HepG2 (cell line): ENCODE measurements around the gene RNU6-1. TPM values are rescaled to one million over a fixed set of nuclear protein-coding genes. Genes with fewer than 3 reads are reported as not detected.

Experiments
- EEA1 ChIP-seq: sonication (generic); formaldehyde crosslinking; IDR thresholded peaks from 2 replicates; pipeline ENCODE4 v1.5.1; 2020; ENCODE audit warnings: mild to moderate bottlenecking, missing genetic modification reagents, borderline replicate concordance
- EED ChIP-seq: sonication (generic); formaldehyde crosslinking; IDR thresholded peaks from 2 replicates; pipeline ENCODE4 v1.5.0; 2020; ENCODE audit warnings: mild to moderate bottlenecking, missing genetic modification reagents
- MEF2D ChIP-seq: sonication (generic); formaldehyde crosslinking; IDR thresholded peaks from 2 replicates; pipeline ENCODE4 v1.5.1; 2020; ENCODE audit warnings: mild to moderate bottlenecking, missing genetic modification reagents
- NBN ChIP-seq: fragments of 450-650 bp; conservative IDR thresholded peaks from 2 replicates; pipeline ENCODE4 v1.6.1; 2017
- NR2F2 ChIP-seq: IDR thresholded peaks from 2 replicates; pipeline ENCODE4 v1.6.1; 2012; ENCODE audit warnings: low read depth, inconsistent platforms, borderline replicate concordance
- RCOR2 ChIP-seq: IDR thresholded peaks from 2 replicates; pipeline ENCODE4 v1.6.1; 2016; ENCODE audit warnings: missing biosample characterization, missing genetic modification reagents
- SPEN ChIP-seq: sonication (generic); formaldehyde crosslinking; IDR thresholded peaks from 2 replicates; pipeline ENCODE4 v1.5.1; 2020; ENCODE audit warnings: low read depth, mild to moderate bottlenecking, missing genetic modification reagents
- TRIM22 ChIP-seq: fragments of 450-650 bp; IDR thresholded peaks from 2 replicates; pipeline ENCODE4 v1.6.1; 2017
- TSC22D2 ChIP-seq: sonication (generic); formaldehyde crosslinking; IDR thresholded peaks from 2 replicates; pipeline ENCODE4 v1.5.1; 2020; ENCODE audit warnings: missing genetic modification reagents, mild to moderate bottlenecking, borderline replicate concordance
- ZKSCAN1 ChIP-seq: fragments of 150-350 bp; IDR thresholded peaks from 2 replicates; pipeline ENCODE4 v1.6.1; 2014; ENCODE audit warnings: low read length
- ZNF274 ChIP-seq: sonication (generic); formaldehyde crosslinking; IDR thresholded peaks from 2 replicates; pipeline ENCODE4 v1.5.1; 2020; ENCODE audit warnings: mild to moderate bottlenecking, missing genetic modification reagents
- ZNF574 ChIP-seq: sonication (generic); formaldehyde crosslinking; IDR thresholded peaks from 2 replicates; pipeline ENCODE4 v1.4.0; 2020; ENCODE audit warnings: missing genetic modification reagents
- ZNF589 ChIP-seq: sonication (generic); formaldehyde crosslinking; conservative IDR thresholded peaks from 2 replicates; pipeline ENCODE4 v1.8.0; 2022; ENCODE audit warnings: mild to moderate bottlenecking, moderate library complexity, missing genetic modification reagents
- ZNF839 ChIP-seq: sonication (generic); formaldehyde crosslinking; IDR thresholded peaks from 2 replicates; pipeline ENCODE4 v1.4.0; 2020; ENCODE audit warnings: missing genetic modification reagents, mild to moderate bottlenecking, borderline replicate concordance
- ZNF850 ChIP-seq: sonication (generic); formaldehyde crosslinking; conservative IDR thresholded peaks from 2 replicates; pipeline ENCODE4 v1.9.0; 2021; ENCODE audit warnings: mild to moderate bottlenecking, missing genetic modification reagents
- polyA plus RNA-seq, 8 experiments: library from polyadenylated mRNA; depleted of rRNA in 3 of 8; stranded (reverse) in 7 of 8; unstranded in 1 of 8; fragments of >200 nt; fragmentation: Illumina TruSeq in 4 of 8; extraction: Trizol in 4 of 8; gene quantifications; 2 replicates each; pipeline versions ENCODE4 v1.2.1 to v1.2.3, GENCODE V29; 2011 to 2016; ENCODE audit warnings: low read depth in 4 of 8, missing spikeins in 1 of 8, mixed read lengths in 1 of 8; ENCODE audit not compliant: insufficient read depth in 1 of 8
- total RNA-seq, 5 experiments: library from RNA; depleted of rRNA; stranded (reverse); fragments of >200 nt; fragmentation: Illumina TruSeq; extraction: Trizol; gene quantifications; 2 replicates each; pipeline ENCODE4 v1.2.3, GENCODE V29; 2016; ENCODE audit warnings: low read depth in 1 of 5
- TF ChIP-seq, protein P1 (sequence below): IDR thresholded peaks from 2 replicates; pipeline ENCODE4 v1.6.1; 2016; ENCODE audit warnings: mild to moderate bottlenecking
- TF ChIP-seq, protein P2 (sequence below): sonication (generic); formaldehyde crosslinking; IDR thresholded peaks from 2 replicates; pipeline ENCODE4 v1.8.0; 2022; ENCODE audit warnings: mild to moderate bottlenecking, missing genetic modification reagents

The RNU6-1 gene
- total and polyA plus RNA-seq, 2 of the 13 experiments (the other 11 are each of a cell fraction or from before 2014, with no cell fraction given) = under 0.01 TPM; not detected in 1

GRCh38 chr15:67839929-67840748 is at the start of gene RNU6-1 (continued):
- TF ChIP-seq, protein P1, sequence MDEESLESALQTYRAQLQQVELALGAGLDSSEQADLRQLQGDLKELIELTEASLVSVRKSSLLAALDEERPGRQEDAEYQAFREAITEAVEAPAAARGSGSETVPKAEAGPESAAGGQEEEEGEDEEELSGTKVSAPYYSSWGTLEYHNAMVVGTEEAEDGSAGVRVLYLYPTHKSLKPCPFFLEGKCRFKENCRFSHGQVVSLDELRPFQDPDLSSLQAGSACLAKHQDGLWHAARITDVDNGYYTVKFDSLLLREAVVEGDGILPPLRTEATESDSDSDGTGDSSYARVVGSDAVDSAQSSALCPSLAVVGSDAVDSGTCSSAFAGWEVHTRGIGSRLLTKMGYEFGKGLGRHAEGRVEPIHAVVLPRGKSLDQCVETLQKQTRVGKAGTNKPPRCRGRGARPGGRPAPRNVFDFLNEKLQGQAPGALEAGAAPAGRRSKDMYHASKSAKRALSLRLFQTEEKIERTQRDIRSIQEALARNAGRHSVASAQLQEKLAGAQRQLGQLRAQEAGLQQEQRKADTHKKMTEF (CRISPR knock-in tag) = peak; percentile 81; the same call in 1 of the 2 replicates
- TF ChIP-seq EED (CRISPR knock-in tag) = no peak
- TF ChIP-seq ZKSCAN1 = no peak
- TF ChIP-seq TRIM22 = no peak
- no peak for TF ChIP-seq ZNF850 (CRISPR knock-in tag)
- 0 out of 2 replicates have a peak, but pooled peaks have one; percentile 45 for TF ChIP-seq EEA1 (CRISPR knock-in tag)
- TF ChIP-seq RCOR2 (CRISPR knock-in tag) = peak; percentile 20; the same call in 1 of the 2 replicates
- no peak for TF ChIP-seq NBN
- TF ChIP-seq ZNF274 (CRISPR knock-in tag) = no peak
- TF ChIP-seq ZNF839 = no peak
- TF ChIP-seq MEF2D (CRISPR knock-in tag) = no peak
- TF ChIP-seq, protein P2, sequence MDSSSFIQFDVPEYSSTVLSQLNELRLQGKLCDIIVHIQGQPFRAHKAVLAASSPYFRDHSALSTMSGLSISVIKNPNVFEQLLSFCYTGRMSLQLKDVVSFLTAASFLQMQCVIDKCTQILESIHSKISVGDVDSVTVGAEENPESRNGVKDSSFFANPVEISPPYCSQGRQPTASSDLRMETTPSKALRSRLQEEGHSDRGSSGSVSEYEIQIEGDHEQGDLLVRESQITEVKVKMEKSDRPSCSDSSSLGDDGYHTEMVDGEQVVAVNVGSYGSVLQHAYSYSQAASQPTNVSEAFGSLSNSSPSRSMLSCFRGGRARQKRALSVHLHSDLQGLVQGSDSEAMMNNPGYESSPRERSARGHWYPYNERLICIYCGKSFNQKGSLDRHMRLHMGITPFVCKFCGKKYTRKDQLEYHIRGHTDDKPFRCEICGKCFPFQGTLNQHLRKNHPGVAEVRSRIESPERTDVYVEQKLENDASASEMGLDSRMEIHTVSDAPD = no peak
- no peak for TF ChIP-seq TSC22D2 (CRISPR knock-in tag)
- TF ChIP-seq ZNF574 (CRISPR knock-in tag) = peak; percentile 56; the same call in 1 of the 2 replicates
- no peak for TF ChIP-seq ZNF589 (CRISPR knock-in tag)
- TF ChIP-seq NR2F2 = peak; percentile 45; the same call in 1 of the 2 replicates
- peak; percentile 66; the same call in 1 of the 2 replicates for TF ChIP-seq SPEN
